ENCODE results near the gene KIFAP3. TPM values are rescaled to one million over a fixed set of nuclear protein-coding genes. Genes with fewer than 3 reads are reported as not detected.

The KIFAP3 gene
- total RNA-seq, 2 experiments from 2014 or later = 8.7 to 8.8 TPM

DNA sequence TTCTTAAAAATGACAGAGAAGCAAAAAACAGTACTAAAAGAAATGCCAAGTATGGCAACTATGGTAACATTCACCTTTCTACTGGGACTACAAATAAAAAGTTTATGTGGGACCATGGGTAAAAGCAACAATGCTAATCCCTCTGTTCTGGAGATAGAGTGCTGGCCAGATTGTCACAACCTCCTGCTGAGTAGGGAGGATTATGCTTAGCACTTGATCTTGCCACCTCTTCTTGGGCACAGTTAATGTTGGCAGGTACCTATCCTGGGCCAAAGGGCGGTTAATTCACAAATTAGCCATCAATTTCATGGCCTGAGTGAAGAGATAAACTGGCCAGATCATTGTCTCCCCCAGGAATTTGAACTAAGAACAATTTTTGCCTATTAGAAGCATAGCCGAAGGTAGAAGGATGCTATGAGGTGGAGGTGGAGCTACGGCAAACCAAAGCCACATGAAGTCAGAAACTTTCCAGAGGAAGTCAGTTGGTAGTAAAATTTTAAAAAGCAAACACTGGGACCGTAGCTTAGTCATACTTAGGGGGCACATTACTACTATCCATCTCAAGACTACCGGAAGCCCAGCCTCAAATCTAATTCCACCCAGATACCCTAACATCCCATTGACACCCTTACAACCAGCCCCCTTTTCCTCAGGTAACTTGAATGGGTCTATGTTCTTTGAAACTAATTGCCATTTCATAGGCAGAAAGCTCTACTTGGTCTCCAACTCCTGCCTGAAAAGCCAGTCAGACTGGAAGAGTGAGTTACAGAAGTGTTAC, 183.5 kb downstream of the KIFAP3 start:
- CTCF ChIA-PET = interaction anchor here (0.9 to 1.7 kb wide), 2 partner anchors 20 to 29 kb away, joined by 4 read pairs; no protein-coding TSS in a partner anchor
- H3K36me3 Mint-ChIP-seq (ENCODE audit: low read depth) = peaks cover 17% of the 10 kb centered on the region
- no peaks in the 10 kb centered on the region for H3K9me3 Mint-ChIP-seq
- peaks cover 40% of the 10 kb centered on the region for H3K4me1 Mint-ChIP-seq (ENCODE audit: low read depth)
- peak overlapping the region; percentile 70 for H3K4me3 Mint-ChIP-seq
- no peaks in the 10 kb centered on the region for H3K27me3 Mint-ChIP-seq (ENCODE audit: low read depth)
- peak; percentile 60 for DNase-seq
- intact Hi-C loops (cut with micrococcal nuclease) = loop anchor here (1.0 to 10.0 kb wide), 8 partner anchors 177 to 1956 kb away; partner anchors contain the start of genes DCAF6, MPC2, NME7 and PRRC2C
- peak overlapping the region; percentile 92 for H3K27ac Mint-ChIP-seq

DNA sequence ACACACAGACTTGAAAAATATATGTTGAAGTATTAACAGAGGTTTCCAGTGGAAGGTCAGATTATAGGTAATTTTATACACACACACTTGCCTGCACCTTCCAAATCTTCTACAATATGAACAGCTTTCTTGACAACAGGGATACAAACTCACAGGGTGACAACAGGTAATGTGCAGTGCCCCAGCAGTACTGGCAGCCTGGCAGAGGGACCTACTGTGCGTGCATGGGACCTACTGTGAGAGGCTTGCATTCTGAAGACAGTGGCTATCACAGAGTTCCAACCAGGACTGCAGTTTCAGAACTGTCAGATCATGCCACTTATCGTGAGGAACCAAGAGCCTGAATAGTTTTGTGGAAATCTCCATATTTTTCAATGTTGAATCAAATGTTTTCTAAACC, 184.6 kb downstream of the KIFAP3 start:
- H3K9me3 Mint-ChIP-seq = no peaks in the 10 kb centered on the region
- intact Hi-C loops (cut with micrococcal nuclease) = loop anchor here (2.0 to 10.0 kb wide), 5 partner anchors 295 to 1955 kb away; partner anchors contain the start of genes DCAF6, MPC2, NME7 and VAMP4
- peaks cover 42% of the 10 kb centered on the region for H3K4me1 Mint-ChIP-seq (ENCODE audit: low read depth)
- CTCF ChIA-PET = no interaction called here
- no peaks in the 10 kb centered on the region for H3K27me3 Mint-ChIP-seq (ENCODE audit: low read depth)
- no peak for DNase-seq
- peak overlapping the region; percentile 55 for H3K27ac Mint-ChIP-seq
- peaks cover 23% of the 10 kb centered on the region for H3K36me3 Mint-ChIP-seq (ENCODE audit: low read depth)
- H3K4me3 Mint-ChIP-seq = no peak overlapping the region

DNA sequence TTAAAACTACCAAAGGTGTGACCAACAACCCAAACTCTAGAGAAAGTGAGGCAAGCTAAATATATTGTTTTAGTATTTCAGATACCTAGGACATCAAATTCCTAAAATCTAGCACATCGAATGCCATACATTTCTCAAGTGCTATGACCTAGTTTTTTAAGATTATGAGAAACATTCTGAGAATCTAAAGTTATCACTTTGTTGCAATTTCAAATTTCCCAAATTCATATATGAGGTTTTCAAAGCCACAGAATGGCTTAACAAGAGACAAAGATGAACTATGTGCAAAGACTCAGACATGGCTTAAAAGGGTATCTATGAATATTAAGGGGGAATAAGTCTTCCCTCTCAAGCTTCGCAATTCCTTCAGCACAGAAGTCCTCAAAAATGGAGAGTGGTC, 187.6 kb downstream of the KIFAP3 start:
- Mint-ChIP-seq H3K4me1 (ENCODE audit: low read depth) (peaks cover 40% of the 10 kb centered on the region), H3K4me3 (no peak overlapping the region), H3K27ac (no peak overlapping the region), H3K36me3 (ENCODE audit: low read depth) (peaks cover 30% of the 10 kb centered on the region), H3K27me3 (ENCODE audit: low read depth) (no peaks in the 10 kb centered on the region), H3K9me3 (no peaks in the 10 kb centered on the region)
- no peak for DNase-seq
- CTCF ChIA-PET = interaction anchor here (0.7 to 1.2 kb wide), 2 partner anchors 9 kb away, joined by 3 to 4 read pairs; no protein-coding TSS in a partner anchor
- intact Hi-C loops (cut with micrococcal nuclease) = no loop called here

DNA sequence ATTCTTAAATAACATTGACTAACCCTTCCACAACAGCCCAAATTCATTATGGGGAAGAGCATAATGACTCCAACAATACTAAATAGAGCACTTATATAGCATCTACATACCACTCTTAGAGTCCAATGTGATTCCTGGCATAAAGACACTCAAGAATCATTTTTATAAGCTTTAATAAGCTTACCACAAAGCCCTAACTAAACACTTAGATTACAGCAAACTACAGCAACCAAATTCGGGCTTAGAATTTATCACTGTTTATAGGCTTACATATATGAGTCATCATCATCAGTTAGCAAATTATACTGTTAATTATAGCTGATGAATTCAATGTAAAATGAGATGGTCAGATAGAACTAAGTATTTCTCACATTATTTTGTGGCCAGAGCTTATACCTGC, 188.1 kb downstream of the KIFAP3 start:
- H3K4me1 Mint-ChIP-seq (ENCODE audit: low read depth) = peaks cover 37% of the 10 kb centered on the region

DNA sequence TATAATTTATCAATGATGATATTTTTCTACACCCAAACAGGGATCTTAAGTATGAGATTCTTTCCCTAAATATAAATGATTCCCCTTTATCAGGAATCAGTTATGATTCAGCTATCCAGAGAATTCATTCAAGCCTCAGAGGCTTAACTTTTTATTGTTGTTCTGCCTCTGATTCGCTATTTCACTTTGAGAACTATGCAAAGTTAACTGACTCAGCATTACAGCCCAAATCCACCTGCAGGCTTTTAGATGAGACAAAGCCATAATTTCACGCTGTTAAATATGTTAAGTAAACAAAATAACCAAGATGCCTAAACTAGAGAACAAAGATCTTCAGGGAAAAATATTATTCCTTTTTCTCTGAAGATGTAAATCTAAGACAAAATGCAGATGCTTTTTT, 189.3 kb downstream of the KIFAP3 start:
- no peaks in the 10 kb centered on the region for H3K9me3 Mint-ChIP-seq
- no peak overlapping the region for H3K27ac Mint-ChIP-seq
- no peak for DNase-seq
- peaks cover 30% of the 10 kb centered on the region for H3K4me1 Mint-ChIP-seq (ENCODE audit: low read depth)
- H3K4me3 Mint-ChIP-seq = no peak overlapping the region
- intact Hi-C loops (cut with micrococcal nuclease) = no loop called here
- CTCF ChIA-PET = no interaction called here
- H3K36me3 Mint-ChIP-seq (ENCODE audit: low read depth) = peaks cover 34% of the 10 kb centered on the region
- no peaks in the 10 kb centered on the region for H3K27me3 Mint-ChIP-seq (ENCODE audit: low read depth)

More for the DNA sequence above, 188.1 kb downstream of the KIFAP3 start:
- Mint-ChIP-seq H3K4me3 (no peak overlapping the region), H3K27me3 (ENCODE audit: low read depth) (no peaks in the 10 kb centered on the region), H3K36me3 (ENCODE audit: low read depth) (peaks cover 31% of the 10 kb centered on the region), H3K27ac (no peak overlapping the region), H3K9me3 (no peaks in the 10 kb centered on the region)
- CTCF ChIA-PET = interaction anchor here (0.7 to 1.2 kb wide), 2 partner anchors 9 to 10 kb away, joined by 3 to 4 read pairs; no protein-coding TSS in a partner anchor
- intact Hi-C loops (cut with micrococcal nuclease) = no loop called here
- DNase-seq = no peak

DNA sequence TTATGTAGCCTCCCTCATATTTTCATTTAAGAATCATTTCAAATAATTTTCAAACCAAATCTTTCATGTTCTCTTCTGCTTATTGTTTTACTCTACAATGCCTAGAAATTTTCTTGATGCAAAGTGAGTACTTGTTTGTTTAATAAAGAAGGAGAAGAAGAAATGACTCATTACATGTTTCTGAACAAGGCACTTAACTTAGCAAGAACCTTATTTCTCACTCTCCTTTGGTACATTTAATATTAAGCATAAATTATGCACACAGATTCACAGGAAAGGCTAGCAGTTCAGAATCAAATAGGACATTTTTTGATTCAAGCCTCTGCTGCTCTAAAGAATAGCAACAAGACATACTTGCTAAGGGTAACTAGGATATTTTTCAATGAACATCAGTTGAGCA, 189.9 kb downstream of the KIFAP3 start:
- no peak for DNase-seq
- Mint-ChIP-seq H3K4me1 (ENCODE audit: low read depth) (peaks cover 27% of the 10 kb centered on the region), H3K9me3 (no peaks in the 10 kb centered on the region), H3K27ac (no peak overlapping the region), H3K27me3 (ENCODE audit: low read depth) (no peaks in the 10 kb centered on the region), H3K4me3 (no peak overlapping the region), H3K36me3 (ENCODE audit: low read depth) (peaks cover 34% of the 10 kb centered on the region)
- intact Hi-C loops (cut with micrococcal nuclease) = no loop called here
- CTCF ChIA-PET = no interaction called here

DNA sequence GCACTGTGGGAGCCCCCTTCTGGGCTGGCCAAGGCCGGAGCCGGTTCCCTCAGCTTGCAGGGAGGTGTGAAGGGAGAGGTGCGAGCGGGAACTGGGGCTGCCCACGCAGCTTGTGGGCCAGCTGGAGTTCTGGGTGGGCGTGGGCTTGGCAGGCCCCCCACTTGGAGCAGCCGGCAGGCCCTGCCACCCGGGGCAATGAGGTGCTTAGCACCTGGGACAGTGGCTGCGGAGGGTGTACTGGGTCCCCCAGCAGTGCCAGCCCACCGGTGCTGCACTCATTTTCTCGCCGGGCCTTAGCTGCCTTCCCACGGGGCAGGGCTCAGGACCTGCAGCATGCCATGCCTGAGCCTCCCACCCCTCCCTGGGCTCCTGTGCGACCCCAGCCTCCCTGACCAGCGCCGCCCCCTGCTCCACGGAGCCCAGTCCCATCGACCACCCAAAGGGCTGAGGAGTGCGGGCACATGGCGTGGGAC, 192.4 kb downstream of the KIFAP3 start:
- DNase-seq = no peak
- Mint-ChIP-seq H3K27me3 (ENCODE audit: low read depth) (no peaks in the 10 kb centered on the region), H3K36me3 (ENCODE audit: low read depth) (peaks cover 28% of the 10 kb centered on the region), H3K4me3 (no peak overlapping the region), H3K9me3 (no peaks in the 10 kb centered on the region), H3K27ac (no peak overlapping the region), H3K4me1 (ENCODE audit: low read depth) (peaks cover 19% of the 10 kb centered on the region)
- intact Hi-C loops (cut with micrococcal nuclease) = no loop called here
- CTCF ChIA-PET = no interaction called here

DNA sequence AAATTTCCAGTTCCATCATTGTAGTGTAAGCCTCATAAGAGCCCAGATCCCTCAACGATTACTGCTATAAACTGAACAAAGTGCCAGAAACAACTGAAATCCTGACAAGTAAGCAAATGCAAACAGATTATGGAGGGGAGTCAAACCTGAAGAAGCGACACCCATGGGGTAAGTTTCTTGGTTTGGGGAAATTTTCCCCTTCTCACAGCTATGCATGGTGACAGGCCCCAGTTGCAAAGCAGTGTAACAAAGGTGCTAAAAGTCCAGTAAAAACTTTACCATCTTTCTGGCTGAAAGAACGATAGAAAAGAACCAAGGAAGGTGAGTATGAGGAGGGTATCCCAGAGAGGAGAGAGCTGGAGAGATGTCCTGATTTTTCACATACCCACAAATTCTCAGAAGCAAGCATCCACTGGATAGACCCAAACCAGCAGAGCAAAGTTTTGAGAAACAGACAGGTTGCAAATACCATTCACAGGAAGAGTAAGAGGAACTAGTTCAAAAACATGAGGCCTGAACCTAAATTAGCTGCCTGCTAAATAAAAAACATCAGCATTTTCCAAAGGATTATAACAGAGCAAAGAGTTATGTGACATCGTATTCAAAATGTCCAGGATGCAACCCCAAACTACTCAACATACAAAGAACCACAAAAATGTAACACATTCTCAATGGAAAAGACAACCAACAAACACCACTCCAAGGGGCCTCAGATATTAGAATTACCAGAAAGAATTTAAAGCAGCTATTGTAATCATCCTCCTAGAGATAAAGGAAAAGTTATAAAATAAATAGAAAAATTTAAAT, 195.3 kb downstream of the KIFAP3 start:
- Mint-ChIP-seq H3K27me3 (ENCODE audit: low read depth) (no peaks in the 10 kb centered on the region), H3K4me3 (no peak overlapping the region), H3K9me3 (no peaks in the 10 kb centered on the region), H3K27ac (no peak overlapping the region), H3K4me1 (ENCODE audit: low read depth) (peaks cover 16% of the 10 kb centered on the region), H3K36me3 (ENCODE audit: low read depth) (peaks cover 35% of the 10 kb centered on the region)
- CTCF ChIA-PET = no interaction called here
- DNase-seq = no peak
- intact Hi-C loops (cut with micrococcal nuclease) = no loop called here

DNA sequence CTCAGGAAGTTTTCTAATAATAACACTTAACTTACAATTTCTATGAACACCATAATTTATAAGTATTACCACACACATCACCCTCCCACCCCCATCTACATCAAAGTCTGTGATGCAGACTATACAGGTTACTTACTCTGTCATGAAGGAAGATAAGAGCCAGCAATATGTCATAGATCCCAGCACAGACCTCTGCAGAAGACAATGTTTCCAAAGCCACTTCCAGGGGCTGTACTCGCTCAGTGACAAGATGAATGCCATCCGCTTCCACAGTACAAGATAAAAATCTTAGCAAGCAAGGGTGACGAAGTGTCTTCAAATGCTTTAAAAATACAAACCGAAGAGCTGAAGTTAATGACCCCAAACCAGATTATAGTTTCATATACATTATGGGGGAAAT, 196.0 kb downstream of the KIFAP3 start:
- Mint-ChIP-seq H3K4me3 (no peak overlapping the region), H3K9me3 (no peaks in the 10 kb centered on the region), H3K27me3 (ENCODE audit: low read depth) (no peaks in the 10 kb centered on the region), H3K36me3 (ENCODE audit: low read depth) (peaks cover 42% of the 10 kb centered on the region), H3K27ac (no peak overlapping the region), H3K4me1 (ENCODE audit: low read depth) (peaks cover 17% of the 10 kb centered on the region)
- intact Hi-C loops (cut with micrococcal nuclease) = no loop called here
- CTCF ChIA-PET = no interaction called here
- DNase-seq = no peak

DNA sequence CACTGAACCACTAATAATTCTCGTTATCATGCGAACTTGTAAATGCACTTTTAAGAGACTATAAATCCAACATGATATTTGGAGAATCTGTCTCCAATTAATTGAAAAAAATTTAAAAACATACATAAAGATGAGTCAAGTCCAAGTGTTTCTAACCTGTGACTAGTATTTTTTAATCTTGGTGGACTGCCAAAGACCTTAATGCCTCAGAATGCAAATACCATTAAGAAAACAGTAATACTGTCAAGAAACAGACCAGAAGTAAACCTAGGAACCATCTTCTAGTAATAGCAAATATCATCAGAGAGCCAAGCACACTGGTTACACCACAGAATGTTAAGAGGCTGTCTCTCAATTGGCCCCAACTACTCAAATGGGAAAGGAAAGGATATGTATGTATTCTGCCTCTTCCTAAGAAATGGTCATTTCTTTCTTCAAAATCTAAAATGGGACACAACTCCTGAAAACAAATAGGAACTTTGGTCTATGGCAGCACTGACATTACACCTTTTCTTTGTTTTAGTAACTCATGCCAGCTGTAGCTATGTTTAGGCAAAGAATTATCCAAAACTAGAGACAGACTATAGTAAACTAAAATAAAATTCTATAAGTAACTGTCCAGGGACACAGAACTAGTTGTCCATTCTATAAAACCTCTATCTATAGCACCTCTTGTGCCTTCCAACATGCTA, 196.5 kb downstream of the KIFAP3 start:
- CTCF ChIA-PET = interaction anchor here (0.6 kb wide), 1 partner anchor 9 kb away, joined by 4 read pairs; no protein-coding TSS in a partner anchor
- Mint-ChIP-seq H3K27ac (no peak overlapping the region), H3K27me3 (ENCODE audit: low read depth) (no peaks in the 10 kb centered on the region), H3K4me1 (ENCODE audit: low read depth) (peaks cover 15% of the 10 kb centered on the region), H3K9me3 (peaks cover 2% of the 10 kb centered on the region), H3K36me3 (ENCODE audit: low read depth) (peaks cover 45% of the 10 kb centered on the region), H3K4me3 (no peak overlapping the region)
- no peak for DNase-seq
- intact Hi-C loops (cut with micrococcal nuclease) = no loop called here

DNA sequence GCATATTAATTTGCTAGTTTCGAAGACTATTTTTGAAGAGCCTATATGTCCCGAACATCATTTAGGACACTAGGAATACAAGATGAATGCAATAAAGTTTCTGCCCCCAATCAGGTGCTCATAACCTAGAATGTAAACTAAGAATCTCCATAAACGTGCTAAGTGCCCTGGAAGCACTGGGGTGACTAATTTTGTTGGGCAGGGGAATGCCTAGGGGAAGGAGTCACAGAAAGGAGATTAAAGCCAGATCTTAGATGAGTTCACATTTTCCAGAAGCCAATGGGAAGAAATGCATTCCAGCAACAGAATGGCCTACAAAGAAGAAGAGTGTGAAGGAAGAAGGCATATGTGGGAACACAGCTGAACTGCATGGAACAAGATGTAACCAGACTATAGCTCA, 200.3 kb downstream of the KIFAP3 start:
- no peak overlapping the region for H3K27ac Mint-ChIP-seq
- H3K4me1 Mint-ChIP-seq (ENCODE audit: low read depth) = peaks cover 5% of the 10 kb centered on the region
- H3K36me3 Mint-ChIP-seq (ENCODE audit: low read depth) = peaks cover 65% of the 10 kb centered on the region
- H3K9me3 Mint-ChIP-seq = peaks cover 2% of the 10 kb centered on the region
- DNase-seq = no peak
- H3K4me3 Mint-ChIP-seq = no peak overlapping the region
- intact Hi-C loops (cut with micrococcal nuclease) = no loop called here
- CTCF ChIA-PET = no interaction called here
- no peaks in the 10 kb centered on the region for H3K27me3 Mint-ChIP-seq (ENCODE audit: low read depth)

DNA sequence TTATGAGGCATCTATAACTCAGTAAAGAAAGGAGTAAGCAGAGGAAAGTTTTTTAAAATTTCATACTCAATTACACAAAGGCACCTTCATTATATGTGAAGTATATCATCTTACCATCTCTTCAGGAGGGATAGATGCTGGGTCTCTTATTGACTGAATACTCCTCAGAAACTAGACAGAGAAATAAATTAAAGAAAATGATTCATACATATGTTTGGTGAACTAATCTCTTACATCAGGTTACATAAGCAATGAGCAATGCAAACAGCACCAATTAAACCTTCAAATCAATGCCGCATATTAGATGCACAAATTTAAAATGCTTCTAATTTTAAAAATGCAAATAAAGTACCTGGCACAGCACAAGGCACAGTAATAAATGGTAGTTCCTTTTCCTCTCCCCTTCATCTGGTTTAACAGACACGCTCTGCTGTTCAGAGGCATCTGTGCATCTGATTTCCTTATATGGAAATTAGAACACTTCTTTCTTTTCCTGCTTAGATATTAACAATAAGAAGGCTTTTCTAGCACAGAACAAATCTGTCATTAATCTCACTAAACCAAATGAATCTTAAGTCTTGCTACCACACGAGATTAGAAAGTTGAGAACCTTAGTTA, 200.8 kb downstream of the KIFAP3 start:
- DNase-seq = no peak
- CTCF ChIA-PET = no interaction called here
- intact Hi-C loops (cut with micrococcal nuclease) = no loop called here
- Mint-ChIP-seq H3K27me3 (ENCODE audit: low read depth) (no peaks in the 10 kb centered on the region), H3K4me1 (ENCODE audit: low read depth) (peaks cover 3% of the 10 kb centered on the region), H3K27ac (no peak overlapping the region), H3K36me3 (ENCODE audit: low read depth) (peaks cover 68% of the 10 kb centered on the region), H3K4me3 (no peak overlapping the region), H3K9me3 (peaks cover 2% of the 10 kb centered on the region)

Measured in activated naive CD4-positive, alpha-beta T cell treated with anti-CD3 and anti-CD28 coated beads for 36 hours (primary cell).